ENCODE data around the gene SMAD3. TPM values are rescaled to one million over a fixed set of nuclear protein-coding genes. Genes with fewer than 3 reads are reported as not detected.

Gene SMAD3
- total and polyA plus RNA-seq, 4 donors: 4.0 to 12.2 (median 5.5) TPM

GRCh38 chr15:67084561-67084960, 19.2 kb downstream of the SMAD3 start:
- Histone ChIP-seq H3K4me3 (ENCODE audit: low read depth in 1 of 3, low read length in 3 of 3) (no peak overlapping the region), H3K9ac (ENCODE audit: low read depth in 1 of 2, low read length in 2 of 2) (no peak overlapping the region), H3K36me3 (ENCODE audit: control insufficient read depth in 4 of 4, insufficient read depth in 3 of 4, low read depth in 1 of 4, low read length in 3 of 4) (no peaks in the 10 kb centered on the region), H3K9me3 (ENCODE audit: control insufficient read depth in 4 of 4, low read length in 3 of 4) (no peaks in the 10 kb centered on the region), H3K27ac (ENCODE audit: low read depth in 1 of 2, low read length in 2 of 2) (no peak overlapping the region), H3K4me1 (ENCODE audit: control insufficient read depth in 4 of 4, insufficient read depth in 4 of 4, low read length in 3 of 4) (peaks cover 5 to 29% (median 16%) of the 10 kb centered on the region in 4 donors), H3K27me3 (ENCODE audit: control insufficient read depth in 4 of 4, insufficient read depth in 4 of 4, low read length in 3 of 4) (no peaks in the 10 kb centered on the region)
- TF ChIP-seq RAD21 (IDR thresholded peaks at IDR 0.05) (no peak), FOXA2 (IDR thresholded peaks at IDR 0.05) (no peak), ATF3 (IDR thresholded peaks at IDR 0.05) (no peak), EGR1 (IDR thresholded peaks at IDR 0.05; ENCODE audit: low read depth in 2 of 2) (no peak), REST (IDR thresholded peaks at IDR 0.05) (no peak), RXRA (IDR thresholded peaks at IDR 0.05) (no peak), NR2F2 (IDR thresholded peaks at IDR 0.05) (no peak), TAF1 (conservative IDR thresholded peaks at IDR 0.05) (no peak), JUND (IDR thresholded peaks at IDR 0.05) (no peak), HNF4G (IDR thresholded peaks at IDR 0.05) (no peak), CTCF (IDR thresholded peaks at IDR 0.05; ENCODE audit: low read depth, low read length, missing input control) (no peak), SP1 (IDR thresholded peaks at IDR 0.05) (no peak), GABPA (IDR thresholded peaks at IDR 0.05 in 1 of 2, conservative IDR thresholded peaks at IDR 0.05 in 1 of 2) (no peak), YY1 (IDR thresholded peaks at IDR 0.05) (no peak), MAX (IDR thresholded peaks at IDR 0.05) (no peak), FOXA1 (IDR thresholded peaks at IDR 0.05) (no peak), HNF4A (conservative IDR thresholded peaks at IDR 0.05) (no peak)
- 89% methylated on average over 7 of the region's 7 CpGs for WGBS
- no peak for DNase-seq (ENCODE audit: low spot score)

GRCh38 chr15:67085237-67085817, 19.9 kb downstream of the SMAD3 start:
- Histone ChIP-seq H3K9ac (ENCODE audit: low read depth in 1 of 2, low read length in 2 of 2) (no peak overlapping the region), H3K4me1 (ENCODE audit: control insufficient read depth in 4 of 4, insufficient read depth in 4 of 4, low read length in 3 of 4) (peaks cover 7 to 29% (median 14%) of the 10 kb centered on the region in 4 donors), H3K4me3 (ENCODE audit: low read depth in 1 of 3, low read length in 3 of 3) (no peak overlapping the region), H3K27ac (ENCODE audit: low read depth in 1 of 2, low read length in 2 of 2) (no peak overlapping the region), H3K36me3 (ENCODE audit: control insufficient read depth in 4 of 4, insufficient read depth in 3 of 4, low read depth in 1 of 4, low read length in 3 of 4) (no peaks in the 10 kb centered on the region), H3K9me3 (ENCODE audit: control insufficient read depth in 4 of 4, low read length in 3 of 4) (no peaks in the 10 kb centered on the region), H3K27me3 (ENCODE audit: control insufficient read depth in 4 of 4, insufficient read depth in 4 of 4, low read length in 3 of 4) (no peaks in the 10 kb centered on the region)
- WGBS: 92% methylated on average over 3 of the region's 3 CpGs
- no peak for TF ChIP-seq FOXA1 (IDR thresholded peaks at IDR 0.05)
- no peak for TF ChIP-seq ATF3 (IDR thresholded peaks at IDR 0.05)
- no peak for TF ChIP-seq JUND (IDR thresholded peaks at IDR 0.05)
- no peak for TF ChIP-seq YY1 (IDR thresholded peaks at IDR 0.05)
- TF ChIP-seq RXRA (IDR thresholded peaks at IDR 0.05): no peak
- no peak for DNase-seq (ENCODE audit: low spot score)

Data from liver (tissue), 9 donors.